ENCODE results near the gene FN3KRP. TPM values are rescaled to one million over a fixed set of nuclear protein-coding genes. Genes with fewer than 3 reads are reported as not detected.

Gene FN3KRP
- total and polyA plus RNA-seq, 11 donors, result 6.8 to 23.1 (median 15.8) TPM

DNA sequence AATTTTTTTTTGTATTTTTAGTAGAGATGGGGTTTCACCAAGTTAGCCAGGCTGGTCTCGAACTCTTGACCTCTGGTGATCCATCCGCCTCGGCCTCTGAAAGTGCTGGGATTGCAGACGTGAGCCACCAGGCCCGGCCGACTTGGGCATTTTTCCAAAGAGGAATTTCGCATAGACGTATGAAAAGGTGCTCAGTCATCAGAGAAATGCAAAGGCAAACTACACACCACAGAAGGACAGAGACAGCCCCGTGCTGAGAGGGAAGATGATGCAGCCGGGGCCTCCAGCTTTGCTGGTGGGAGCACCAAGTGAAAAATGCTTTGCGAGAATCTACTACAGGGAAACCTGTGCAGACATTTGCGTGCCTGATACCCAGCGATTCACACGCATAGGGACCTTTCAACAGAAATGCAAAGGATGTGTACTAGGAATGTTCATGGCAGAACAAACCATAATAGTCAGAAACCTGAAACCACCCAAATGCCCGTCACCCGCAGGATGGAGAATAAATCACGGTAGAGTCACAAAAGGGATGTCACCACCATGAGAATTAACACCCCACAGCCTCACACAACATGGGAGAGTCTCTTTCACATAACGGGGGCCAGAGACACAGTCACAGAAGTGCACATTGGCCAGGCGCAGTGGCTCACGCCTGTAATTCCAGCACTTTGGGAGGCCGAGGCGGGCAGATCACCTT, 23.2 kb upstream of the FN3KRP start:
- H3K4me1 ChIP-seq, result peaks cover 0 to 14% (median 10%) of the 10 kb centered on the region in 12 donors
- intact Hi-C loops (cut with DNase I), result no loop called here
- WGBS, 4 donors, result 92 to 95% (median 93%) methylated on average over 22 of the region's 22 CpGs
- peaks cover 0 to 6% (median 0%) of the 10 kb centered on the region in 9 donors for H3K27me3 ChIP-seq
- peaks cover 0 to 16% (median 7%) of the 10 kb centered on the region in 12 donors for H3K9me3 ChIP-seq
- ATAC-seq (no peak), DNase-seq (peak in 1 of 5 donors; percentile 18)
- no peak overlapping the region for H3K27ac ChIP-seq
- TF ChIP-seq POLR2A (IDR thresholded peaks at IDR 0.05), result no peak
- TF ChIP-seq, protein P1, sequence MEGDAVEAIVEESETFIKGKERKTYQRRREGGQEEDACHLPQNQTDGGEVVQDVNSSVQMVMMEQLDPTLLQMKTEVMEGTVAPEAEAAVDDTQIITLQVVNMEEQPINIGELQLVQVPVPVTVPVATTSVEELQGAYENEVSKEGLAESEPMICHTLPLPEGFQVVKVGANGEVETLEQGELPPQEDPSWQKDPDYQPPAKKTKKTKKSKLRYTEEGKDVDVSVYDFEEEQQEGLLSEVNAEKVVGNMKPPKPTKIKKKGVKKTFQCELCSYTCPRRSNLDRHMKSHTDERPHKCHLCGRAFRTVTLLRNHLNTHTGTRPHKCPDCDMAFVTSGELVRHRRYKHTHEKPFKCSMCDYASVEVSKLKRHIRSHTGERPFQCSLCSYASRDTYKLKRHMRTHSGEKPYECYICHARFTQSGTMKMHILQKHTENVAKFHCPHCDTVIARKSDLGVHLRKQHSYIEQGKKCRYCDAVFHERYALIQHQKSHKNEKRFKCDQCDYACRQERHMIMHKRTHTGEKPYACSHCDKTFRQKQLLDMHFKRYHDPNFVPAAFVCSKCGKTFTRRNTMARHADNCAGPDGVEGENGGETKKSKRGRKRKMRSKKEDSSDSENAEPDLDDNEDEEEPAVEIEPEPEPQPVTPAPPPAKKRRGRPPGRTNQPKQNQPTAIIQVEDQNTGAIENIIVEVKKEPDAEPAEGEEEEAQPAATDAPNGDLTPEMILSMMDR (IDR thresholded peaks at IDR 0.05), result no peak
- H3K36me3 ChIP-seq, result peaks cover 0 to 3% (median 0%) of the 10 kb centered on the region in 9 donors
- H3K4me3 ChIP-seq, result no peak overlapping the region

DNA sequence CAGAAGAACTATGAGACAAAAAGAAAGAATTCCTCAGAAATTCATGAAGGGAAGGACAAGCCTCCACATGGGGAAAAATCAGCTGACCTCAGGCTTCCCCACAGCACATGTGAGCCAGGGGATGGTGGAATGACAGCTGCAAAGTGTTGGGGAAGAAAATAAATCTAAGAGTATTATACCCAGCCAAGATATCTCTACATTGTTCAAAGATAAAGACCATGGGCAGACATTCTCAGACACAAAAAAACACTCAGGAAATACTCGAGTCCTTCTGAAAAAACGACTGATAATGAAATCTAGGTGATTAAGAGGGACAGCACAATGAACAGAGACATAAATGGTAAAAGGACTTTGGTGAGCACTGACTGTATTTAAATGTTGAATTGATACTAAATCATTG, 21.9 kb upstream of the FN3KRP start:
- intact Hi-C loops (cut with DNase I), result loop anchor here in 1 of 10 donors (5.0 kb wide), 1 partner anchor 42 kb away; no protein-coding TSS in a partner anchor
- 46 to 56% (median 50%) methylated on average over 2 of the region's 2 CpGs for WGBS, 4 donors
- Histone ChIP-seq H3K27me3 (peaks cover 0 to 6% (median 0%) of the 10 kb centered on the region in 9 donors), H3K4me1 (peaks cover 0 to 22% (median 15%) of the 10 kb centered on the region in 12 donors), H3K4me3 (no peak overlapping the region), H3K27ac (no peak overlapping the region), H3K9me3 (peaks cover 0 to 16% (median 7%) of the 10 kb centered on the region in 12 donors), H3K36me3 (peaks cover 0 to 3% (median 0%) of the 10 kb centered on the region in 9 donors)
- no peak for DNase-seq
- ATAC-seq, result no peak
- TF ChIP-seq POLR2A (IDR thresholded peaks at IDR 0.05), result no peak

DNA sequence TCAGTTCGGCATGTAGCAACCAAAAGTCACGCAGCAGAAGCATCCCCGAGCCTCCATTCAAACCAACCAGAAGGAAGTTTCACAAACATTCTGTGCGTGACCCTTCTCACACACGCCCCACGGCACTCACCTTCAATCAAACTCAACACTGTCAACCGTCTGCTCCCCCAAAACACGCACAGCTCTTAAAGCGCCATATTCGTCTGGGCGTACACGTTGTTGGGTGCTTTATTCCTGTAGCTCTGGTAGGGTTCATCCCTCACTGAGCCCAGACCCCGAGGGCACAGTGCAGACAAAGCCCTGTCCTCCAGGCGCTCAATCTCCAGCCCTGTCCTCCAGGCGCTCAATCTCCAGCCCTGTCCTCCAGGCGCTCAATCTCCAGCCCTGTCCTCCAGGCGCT, 20.2 kb upstream of the FN3KRP start:
- H3K4me3 ChIP-seq, result no peak overlapping the region
- DNase-seq, result no peak
- intact Hi-C loops (cut with DNase I), result loop anchor here in 1 of 10 donors (5.0 kb wide), 1 partner anchor 44 kb away; no protein-coding TSS in a partner anchor
- H3K4me1 ChIP-seq, result peaks cover 0 to 22% (median 15%) of the 10 kb centered on the region in 12 donors
- ATAC-seq, result no peak
- TF ChIP-seq POLR2A (IDR thresholded peaks at IDR 0.05), result no peak
- TF ChIP-seq, protein P1 (IDR thresholded peaks at IDR 0.05), result no peak
- peaks cover 0 to 3% (median 0%) of the 10 kb centered on the region in 9 donors for H3K36me3 ChIP-seq
- 95 to 98% (median 97%) methylated on average over 16 to 17 of the region's 17 CpGs for WGBS, 4 donors
- H3K9me3 ChIP-seq, result peaks cover 0 to 16% (median 7%) of the 10 kb centered on the region in 12 donors
- H3K27ac ChIP-seq, result no peak overlapping the region
- H3K27me3 ChIP-seq, result peaks cover 0 to 6% (median 0%) of the 10 kb centered on the region in 9 donors

DNA sequence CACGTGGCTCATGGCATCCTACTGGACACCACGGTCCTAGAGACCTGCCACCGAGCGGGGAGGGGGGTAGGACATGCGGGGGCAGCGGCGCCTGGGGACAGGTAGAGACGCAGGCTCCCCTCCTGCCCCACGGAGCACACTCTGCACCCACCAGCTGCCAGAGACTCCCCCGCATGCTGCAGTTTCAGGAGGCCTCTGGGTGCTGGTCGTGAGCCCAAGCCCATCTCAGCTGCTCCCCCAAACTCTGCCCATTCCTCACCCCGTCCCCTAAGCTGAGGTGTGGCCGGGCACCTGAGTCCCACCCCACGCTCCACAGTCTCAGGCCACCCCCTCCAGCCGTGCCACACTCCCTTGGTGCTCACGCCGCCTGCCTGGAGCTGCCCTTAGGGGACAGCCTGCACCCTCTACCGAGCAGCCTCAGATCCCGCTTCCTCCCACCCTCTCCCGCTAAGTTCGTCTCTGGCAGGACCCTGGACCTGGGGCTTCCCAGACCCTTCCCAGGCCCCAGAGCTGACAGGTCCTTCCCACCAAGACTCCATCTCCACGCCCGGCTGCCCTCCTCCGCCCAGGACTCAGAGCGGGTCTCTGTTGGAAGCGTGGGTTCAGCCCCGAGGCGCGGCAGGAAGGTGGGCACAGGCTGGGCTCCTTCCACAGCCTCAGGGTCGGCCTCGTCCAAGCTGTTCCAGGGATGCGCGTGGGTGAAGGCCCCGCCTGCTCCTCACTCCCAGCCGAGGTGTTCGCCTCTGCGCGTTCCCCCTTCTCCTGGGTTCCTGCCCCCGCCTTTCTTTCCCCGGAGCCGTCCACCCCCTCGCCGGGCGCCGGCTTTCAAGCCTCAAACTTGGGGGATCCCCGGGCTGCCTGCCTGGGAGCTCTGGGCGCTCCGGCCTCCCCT, 19.3 kb upstream of the FN3KRP start:
- H3K4me3 ChIP-seq, result peak overlapping the region; percentile 65 to 98 (median 79)
- peaks cover 0 to 16% (median 7%) of the 10 kb centered on the region in 12 donors for H3K9me3 ChIP-seq
- H3K27ac ChIP-seq, result peak overlapping the region in 2 of 12 donors; percentile 78 to 85
- 36 to 41% (median 37%) methylated on average over 32 to 48 of the region's 48 CpGs for WGBS, 4 donors
- TF ChIP-seq, protein P1 (IDR thresholded peaks at IDR 0.05), result no peak
- intact Hi-C loops (cut with DNase I), result loop anchor here in 1 of 10 donors (5.0 kb wide), 1 partner anchor 45 kb away; no protein-coding TSS in a partner anchor
- ATAC-seq (no peak), DNase-seq (peak in 2 of 5 donors; percentile 37 to 64)
- no peaks in the 10 kb centered on the region for H3K36me3 ChIP-seq
- peaks cover 0 to 22% (median 15%) of the 10 kb centered on the region in 12 donors for H3K4me1 ChIP-seq
- peaks cover 0 to 6% (median 0%) of the 10 kb centered on the region in 9 donors for H3K27me3 ChIP-seq

Measured in heart left ventricle (tissue), 16 donors.